Breast epithelium (tissue), 3 donors: ENCODE measurements around the gene SRA1.

Source experiments
- CTCF ChIP-seq, 3 donors: fragments of 450-650 bp; IDR thresholded peaks; one replicate each; pipeline ENCODE4 v1.5.1; 2016 to 2017; ENCODE audit warnings: antibody characterized with exemption in 3 of 3, mild to moderate bottlenecking in 3 of 3, moderate library complexity in 3 of 3
- POLR2A ChIP-seq: fragments of 450-650 bp; IDR thresholded peaks from one replicate; pipeline ENCODE4 v1.6.1; 2016; ENCODE audit warnings: antibody characterized with exemption, mild to moderate bottlenecking, moderate library complexity

- peak in 2 of 3 donors; percentile 12 to 30 for TF ChIP-seq CTCF (IDR thresholded peaks at IDR 0.05)
- TF ChIP-seq POLR2A = peak; percentile 67
These were observed 7.1 kb upstream of the SRA1 start, which contains the start of the genes APBB3 and SLC35A4 for GRCh38 chr5:140564196-140565023.
